ENCODE data around the gene SGPL1. TPM values are rescaled to one million over a fixed set of nuclear protein-coding genes. Genes with fewer than 3 reads are reported as not detected.

The SGPL1 gene
- total and polyA plus RNA-seq, 2 of the 8 experiments (the other 6 are each of a cell fraction or from before 2014, with no cell fraction given): 20.5 to 51.6 TPM

- no peak overlapping the region for H3K9ac ChIP-seq (replicated peaks in 1 of 4; ENCODE audit: extremely low read depth in 1 of 4, low read depth in 3 of 4, low read length in 3 of 4)
- H2BK20ac ChIP-seq (ENCODE audit: low read length): no peak overlapping the region
- H3K23ac ChIP-seq (ENCODE audit: insufficient read length): no peak overlapping the region
- H3K9me3 ChIP-seq (ENCODE audit: insufficient read depth in 2 of 2, low read depth in 1 of 2, low read length in 1 of 2): no peaks in the 10 kb centered on the region
- no peak overlapping the region for H2AK5ac ChIP-seq (ENCODE audit: low read depth, low read length)
- FAIRE-seq (no peak), DNase-seq (ENCODE audit: low read depth in 1 of 2, low spot score in 2 of 2) (no peak)
- peaks cover 0 to 27% of the 10 kb centered on the region in 2 experiments; a peak in 2 of 4 replicates for H3K79me2 ChIP-seq (ENCODE audit: control insufficient read depth in 1 of 2, insufficient read depth in 2 of 2, low read length in 2 of 2)
- no peak overlapping the region for H3K18ac ChIP-seq (ENCODE audit: extremely low read depth, low read length)
- H3K27me3 ChIP-seq (replicated peaks in 1 of 4; ENCODE audit: control insufficient read depth in 3 of 4, extremely low read depth in 1 of 4, insufficient read depth in 3 of 4, low read length in 3 of 4): no peaks in the 10 kb centered on the region
- H2BK12ac ChIP-seq (ENCODE audit: low read depth, low read length): no peak overlapping the region
- H3K56ac ChIP-seq (replicated peaks; ENCODE audit: insufficient read length, low read depth, low read length): no peak overlapping the region
- H3K36me3 ChIP-seq (ENCODE audit: control insufficient read depth in 2 of 4, insufficient read depth in 4 of 4, low read length in 3 of 4): peaks cover 0 to 21% (median 3%) of the 10 kb centered on the region in 4 experiments; a peak in 3 of 8 replicates
- CTCF ChIA-PET (ENCODE audit: partially characterized antibody): interaction anchor here (1.2 kb wide), 1 partner anchor 33 kb away, joined by 3 read pairs; no protein-coding TSS in a partner anchor
- no peaks in the 10 kb centered on the region for H3K23me2 ChIP-seq (ENCODE audit: low read depth, low read length)
- H4K8ac ChIP-seq (ENCODE audit: extremely low read depth, insufficient read depth, low read length): no peak overlapping the region
- no peak overlapping the region for H3K4ac ChIP-seq (replicated peaks; ENCODE audit: insufficient read length, low read depth, low read length)
- H3K4me1 ChIP-seq (replicated peaks in 1 of 4; ENCODE audit: control insufficient read depth in 3 of 4, insufficient read depth in 4 of 4, low read length in 3 of 4): no peaks in the 10 kb centered on the region
- H2AFZ ChIP-seq (ENCODE audit: low read length): no peak overlapping the region
- no peak overlapping the region for H3K14ac ChIP-seq (ENCODE audit: insufficient read length)
- H3K27ac ChIP-seq (ENCODE audit: low read depth, low read length): no peak overlapping the region
- POLR2A ChIA-PET (ENCODE audit: partially characterized antibody): interaction anchor here (1.6 kb wide), 1 partner anchor 15 kb away, joined by 3 read pairs; no protein-coding TSS in a partner anchor
- H3K4me2 ChIP-seq (ENCODE audit: insufficient read depth in 1 of 2, low read depth in 2 of 2, low read length in 2 of 2): no peak overlapping the region
- TF ChIP-seq USF2 (IDR thresholded peaks at IDR 0.05; ENCODE audit: low read length) (no peak), SP1 (IDR thresholded peaks at IDR 0.05; ENCODE audit: low read depth, low read length) (no peak), GABPA (IDR thresholded peaks at IDR 0.05; ENCODE audit: borderline replicate concordance, insufficient read depth, low read length) (no peak)
- no peak overlapping the region for H2BK120ac ChIP-seq (replicated peaks; ENCODE audit: low read depth, low read length)
- H2BK5ac ChIP-seq (ENCODE audit: low read depth, low read length): no peak overlapping the region
- H3K79me1 ChIP-seq (ENCODE audit: low read depth, low read length): no peaks in the 10 kb centered on the region; the same call in none of the 2 replicates
- peaks cover 0 to 6% of the 10 kb centered on the region in 2 experiments for H4K20me1 ChIP-seq (replicated peaks in 1 of 2; ENCODE audit: control insufficient read depth in 1 of 2, insufficient read depth in 2 of 2, low read length in 2 of 2)
- no peak overlapping the region for H4K5ac ChIP-seq (ENCODE audit: insufficient read length, low read depth, low read length)
- WGBS, 2 experiments (ENCODE audit: extremely low coverage in 1 of 2, insufficient coverage in 1 of 2, insufficient read length in 1 of 2, insufficient replicate concordance in 2 of 2, low coverage in 1 of 2, low lambda C conversion rate in 2 of 2, missing lambda C conversion rate in 1 of 2): 92% methylated on average over 2 of the region's 2 CpGs; no CpG with 5 or more reads in 1 of the 2 experiments
- H3K4me3 ChIP-seq (ENCODE audit: extremely low read depth in 1 of 4, insufficient read depth in 2 of 4, low read depth in 3 of 4, low read length in 4 of 4): no peak overlapping the region
- no peak overlapping the region for H4K91ac ChIP-seq (replicated peaks; ENCODE audit: insufficient read length, low read length)
- H2BK15ac ChIP-seq (ENCODE audit: low read length): no peak overlapping the region
Measured at GRCh38 chr10:70843776-70844489, 28.2 kb downstream of the SGPL1 start.
